Nephron progenitor cell (in vitro differentiated cells): Measurements from ENCODE around the gene KIAA0232.

Experiments used
- DNase-seq: peaks from one replicate; pipeline ENCODE4 v3.0.0; 2021
- H3K27ac Mint-ChIP-seq: 2 replicates; pipeline ENCODE4 v1.8.0; 2021; ENCODE audit warnings: mild to moderate bottlenecking, moderate library complexity, mixed read lengths
- H3K27me3 Mint-ChIP-seq: 2 replicates; pipeline ENCODE4 v1.8.0; 2021; ENCODE audit warnings: mild to moderate bottlenecking, low read depth, mixed read lengths; ENCODE audit not compliant: poor library complexity
- H3K36me3 Mint-ChIP-seq: 2 replicates; pipeline ENCODE4 v1.8.0; 2021; ENCODE audit warnings: low read depth, mixed read lengths
- H3K4me1 Mint-ChIP-seq: 2 replicates; pipeline ENCODE4 v1.8.0; 2021; ENCODE audit warnings: mixed read lengths
- H3K4me3 Mint-ChIP-seq: 2 replicates; pipeline ENCODE4 v1.8.0; 2021; ENCODE audit warnings: mild to moderate bottlenecking, moderate library complexity, mixed read lengths
- H3K9me3 Mint-ChIP-seq: 2 replicates; pipeline ENCODE4 v1.8.0; 2021; ENCODE audit warnings: mild to moderate bottlenecking, moderate library complexity, mixed read lengths
- CTCF ChIP-seq: fragments of 200-600 bp; sonication (generic); IDR thresholded peaks from 2 replicates; pipeline ENCODE4 v1.5.0; 2021; ENCODE audit warnings: antibody characterized with exemption

The KIAA0232 gene

GRCh38 chr4:6923507-6923906 is 141.0 kb downstream of the KIAA0232 start:
- Mint-ChIP-seq H3K4me1 (peaks cover 56% of the 10 kb centered on the region), H3K36me3 (peaks cover 33% of the 10 kb centered on the region), H3K27ac (no peak overlapping the region), H3K9me3 (no peaks in the 10 kb centered on the region), H3K27me3 (peaks cover 11% of the 10 kb centered on the region), H3K4me3 (no peak overlapping the region)
- DNase-seq = no peak
- no peak for TF ChIP-seq CTCF

GRCh38 chr4:6924361-6924779 is 141.8 kb downstream of the KIAA0232 start:
- TF ChIP-seq CTCF = no peak
- Mint-ChIP-seq H3K27me3 (peaks cover 11% of the 10 kb centered on the region), H3K27ac (no peak overlapping the region), H3K9me3 (no peaks in the 10 kb centered on the region), H3K36me3 (peaks cover 33% of the 10 kb centered on the region), H3K4me3 (no peak overlapping the region), H3K4me1 (peaks cover 61% of the 10 kb centered on the region)
- DNase-seq = no peak

- peaks cover 11% of the 10 kb centered on the region for H3K27me3 Mint-ChIP-seq
- no peak for TF ChIP-seq CTCF
- peaks cover 33% of the 10 kb centered on the region for H3K36me3 Mint-ChIP-seq
- DNase-seq = no peak
- no peak overlapping the region for H3K27ac Mint-ChIP-seq
- no peaks in the 10 kb centered on the region for H3K9me3 Mint-ChIP-seq
- H3K4me1 Mint-ChIP-seq = peaks cover 67% of the 10 kb centered on the region
- H3K4me3 Mint-ChIP-seq = no peak overlapping the region
Observed at GRCh38 chr4:6925357-6925836, 142.9 kb downstream of the KIAA0232 start.

GRCh38 chr4:6926081-6926480 is 143.6 kb downstream of the KIAA0232 start:
- peaks cover 63% of the 10 kb centered on the region for H3K4me1 Mint-ChIP-seq
- H3K27ac Mint-ChIP-seq = no peak overlapping the region
- no peak for TF ChIP-seq CTCF
- H3K36me3 Mint-ChIP-seq = peaks cover 33% of the 10 kb centered on the region
- H3K27me3 Mint-ChIP-seq = peaks cover 9% of the 10 kb centered on the region
- no peaks in the 10 kb centered on the region for H3K9me3 Mint-ChIP-seq
- H3K4me3 Mint-ChIP-seq = no peak overlapping the region
- no peak for DNase-seq

GRCh38 chr4:6926681-6927478 is 144.4 kb downstream of the KIAA0232 start:
- H3K4me1 Mint-ChIP-seq = peaks cover 68% of the 10 kb centered on the region
- peaks cover 38% of the 10 kb centered on the region for H3K36me3 Mint-ChIP-seq
- peaks cover 9% of the 10 kb centered on the region for H3K27me3 Mint-ChIP-seq
- H3K4me3 Mint-ChIP-seq = peak overlapping the region; percentile 23
- no peak overlapping the region for H3K27ac Mint-ChIP-seq
- DNase-seq = peak; percentile 31
- peaks cover 4% of the 10 kb centered on the region for H3K9me3 Mint-ChIP-seq
- TF ChIP-seq CTCF = no peak

GRCh38 chr4:6928081-6928480 is 145.6 kb downstream of the KIAA0232 start:
- Mint-ChIP-seq H3K4me1 (peaks cover 58% of the 10 kb centered on the region), H3K4me3 (peak overlapping the region; percentile 46), H3K36me3 (peaks cover 44% of the 10 kb centered on the region), H3K27me3 (peaks cover 9% of the 10 kb centered on the region), H3K27ac (no peak overlapping the region), H3K9me3 (peaks cover 9% of the 10 kb centered on the region)
- no peak for DNase-seq
- no peak for TF ChIP-seq CTCF
